ENCODE data around the gene GLB1L2. TPM values are rescaled to one million over a fixed set of nuclear protein-coding genes. Genes with fewer than 3 reads are reported as not detected.
A peak's percentile ranks its signal among the peaks of the same experiment; 100 is the strongest.
"Not testable (repeated sequence)": the region's sequence is repeated elsewhere in the genome, so short reads cannot be mapped to it uniquely, and the experiment has no call there.

GLB1L2 gene
- total and polyA plus RNA-seq, 4 donors: 2.0 to 14.1 (median 11.9) TPM

GRCh38 chr11:134337051-134337450, 5.3 kb downstream of the GLB1L2 start:
- no peak overlapping the region for H3K4me3 ChIP-seq (ENCODE audit: low read depth, low read length)
- H3K9me3 ChIP-seq (ENCODE audit: control insufficient read depth, insufficient read depth, low read length): no peaks in the 10 kb centered on the region
- no peak for DNase-seq (ENCODE audit: low read depth in 4 of 6, low spot score in 6 of 6)
- peaks cover 10% of the 10 kb centered on the region for H3K4me1 ChIP-seq (ENCODE audit: control insufficient read depth, insufficient read depth, low read length)
- H3K27ac ChIP-seq (ENCODE audit: low read depth, low read length): no peak overlapping the region
- 90% methylated on average over 2 of the region's 4 CpGs for WGBS (ENCODE audit: insufficient coverage)
- peaks cover 7% of the 10 kb centered on the region for H3K36me3 ChIP-seq (ENCODE audit: control insufficient read depth, insufficient read depth, low read length)
- no peaks in the 10 kb centered on the region for H3K27me3 ChIP-seq (ENCODE audit: control insufficient read depth, insufficient read depth, low read length)

DNA sequence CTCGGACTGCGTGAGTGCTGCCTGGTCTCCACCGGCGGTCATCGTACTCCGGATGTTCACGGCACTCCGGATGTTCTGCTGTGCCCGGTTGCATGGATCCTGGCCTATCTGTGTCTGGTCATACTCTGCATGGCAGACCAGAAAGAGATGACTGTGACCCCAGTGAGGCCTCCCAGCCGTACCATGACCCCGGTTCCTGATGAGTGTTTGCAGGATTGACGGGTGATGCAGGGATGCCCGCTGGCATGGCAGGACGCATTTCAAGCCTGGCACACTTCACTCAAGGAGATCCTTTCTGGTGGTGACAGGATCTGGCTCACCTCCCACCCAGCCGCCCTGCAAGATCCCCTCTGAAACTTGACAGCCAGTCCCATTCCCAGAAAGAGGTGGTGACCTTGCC, 6.3 kb downstream of the GLB1L2 start:
- no peak overlapping the region for H3K4me3 ChIP-seq (ENCODE audit: low read depth, low read length)
- 95% methylated on average over 13 of the region's 15 CpGs for WGBS (ENCODE audit: insufficient coverage)
- H3K36me3 ChIP-seq (ENCODE audit: control insufficient read depth, insufficient read depth, low read length): peaks cover 9% of the 10 kb centered on the region
- no peaks in the 10 kb centered on the region for H3K27me3 ChIP-seq (ENCODE audit: control insufficient read depth, insufficient read depth, low read length)
- H3K27ac ChIP-seq (ENCODE audit: low read depth, low read length): no peak overlapping the region
- H3K9me3 ChIP-seq (ENCODE audit: control insufficient read depth, insufficient read depth, low read length): no peaks in the 10 kb centered on the region
- no peak for DNase-seq (ENCODE audit: low read depth in 4 of 6, low spot score in 6 of 6)
- peaks cover 4% of the 10 kb centered on the region for H3K4me1 ChIP-seq (ENCODE audit: control insufficient read depth, insufficient read depth, low read length)

DNA sequence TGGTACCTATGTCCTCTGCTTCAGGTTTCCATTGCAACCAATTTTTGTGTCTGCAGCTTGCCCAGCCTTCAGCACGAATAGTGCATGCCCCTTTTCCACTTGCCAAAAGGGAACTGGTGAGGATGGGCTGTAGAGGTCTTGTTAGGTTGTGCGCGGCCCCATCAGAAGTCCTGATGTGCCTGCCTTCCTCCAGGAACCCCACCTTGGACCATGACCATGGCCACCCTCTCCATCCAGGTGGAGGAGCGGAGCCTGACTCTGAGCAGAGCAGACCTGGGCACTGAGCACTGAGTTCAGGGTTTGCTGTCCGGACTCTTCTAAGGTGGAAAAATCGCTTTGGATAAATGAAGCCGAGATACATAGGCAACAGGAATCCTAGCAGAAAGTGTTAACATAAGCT, 6.9 kb downstream of the GLB1L2 start:
- H3K9me3 ChIP-seq (ENCODE audit: control insufficient read depth, insufficient read depth, low read length): no peaks in the 10 kb centered on the region
- H3K36me3 ChIP-seq (ENCODE audit: control insufficient read depth, insufficient read depth, low read length): peaks cover 9% of the 10 kb centered on the region
- 93% methylated on average over 6 of the region's 7 CpGs for WGBS (ENCODE audit: insufficient coverage)
- H3K27me3 ChIP-seq (ENCODE audit: control insufficient read depth, insufficient read depth, low read length): no peaks in the 10 kb centered on the region
- H3K4me1 ChIP-seq (ENCODE audit: control insufficient read depth, insufficient read depth, low read length): peaks cover 4% of the 10 kb centered on the region
- no peak for DNase-seq (ENCODE audit: low read depth in 4 of 6, low spot score in 6 of 6)
- H3K4me3 ChIP-seq (ENCODE audit: low read depth, low read length): no peak overlapping the region
- H3K27ac ChIP-seq (ENCODE audit: low read depth, low read length): no peak overlapping the region

- WGBS (ENCODE audit: insufficient coverage): 82% methylated on average over 2 of the region's 4 CpGs
- H3K4me3 ChIP-seq (ENCODE audit: low read depth, low read length): no peak overlapping the region
- H3K36me3 ChIP-seq (ENCODE audit: control insufficient read depth, insufficient read depth, low read length): peaks cover 9% of the 10 kb centered on the region
- no peak for DNase-seq (ENCODE audit: low read depth in 4 of 6, low spot score in 6 of 6)
- no peaks in the 10 kb centered on the region for H3K9me3 ChIP-seq (ENCODE audit: control insufficient read depth, insufficient read depth, low read length)
- peaks cover 4% of the 10 kb centered on the region for H3K4me1 ChIP-seq (ENCODE audit: control insufficient read depth, insufficient read depth, low read length)
- no peaks in the 10 kb centered on the region for H3K27me3 ChIP-seq (ENCODE audit: control insufficient read depth, insufficient read depth, low read length)
- no peak overlapping the region for H3K27ac ChIP-seq (ENCODE audit: low read depth, low read length)
Measured at GRCh38 chr11:134339756-134340155, 8.0 kb downstream of the GLB1L2 start.

GRCh38 chr11:134340354-134340964, 8.7 kb downstream of the GLB1L2 start:
- peak in 1 of 6 donors; percentile 28 for DNase-seq (ENCODE audit: low read depth in 4 of 6, low spot score in 6 of 6)
- Histone ChIP-seq H3K4me3 (ENCODE audit: low read depth, low read length) (no peak overlapping the region), H3K27me3 (ENCODE audit: control insufficient read depth, insufficient read depth, low read length) (no peaks in the 10 kb centered on the region), H3K9me3 (ENCODE audit: control insufficient read depth, insufficient read depth, low read length) (no peaks in the 10 kb centered on the region), H3K4me1 (ENCODE audit: control insufficient read depth, insufficient read depth, low read length) (peaks cover 4% of the 10 kb centered on the region), H3K36me3 (ENCODE audit: control insufficient read depth, insufficient read depth, low read length) (peaks cover 9% of the 10 kb centered on the region), H3K27ac (ENCODE audit: low read depth, low read length) (no peak overlapping the region)
- WGBS (ENCODE audit: insufficient coverage): 95% methylated on average over 8 of the region's 11 CpGs

DNA sequence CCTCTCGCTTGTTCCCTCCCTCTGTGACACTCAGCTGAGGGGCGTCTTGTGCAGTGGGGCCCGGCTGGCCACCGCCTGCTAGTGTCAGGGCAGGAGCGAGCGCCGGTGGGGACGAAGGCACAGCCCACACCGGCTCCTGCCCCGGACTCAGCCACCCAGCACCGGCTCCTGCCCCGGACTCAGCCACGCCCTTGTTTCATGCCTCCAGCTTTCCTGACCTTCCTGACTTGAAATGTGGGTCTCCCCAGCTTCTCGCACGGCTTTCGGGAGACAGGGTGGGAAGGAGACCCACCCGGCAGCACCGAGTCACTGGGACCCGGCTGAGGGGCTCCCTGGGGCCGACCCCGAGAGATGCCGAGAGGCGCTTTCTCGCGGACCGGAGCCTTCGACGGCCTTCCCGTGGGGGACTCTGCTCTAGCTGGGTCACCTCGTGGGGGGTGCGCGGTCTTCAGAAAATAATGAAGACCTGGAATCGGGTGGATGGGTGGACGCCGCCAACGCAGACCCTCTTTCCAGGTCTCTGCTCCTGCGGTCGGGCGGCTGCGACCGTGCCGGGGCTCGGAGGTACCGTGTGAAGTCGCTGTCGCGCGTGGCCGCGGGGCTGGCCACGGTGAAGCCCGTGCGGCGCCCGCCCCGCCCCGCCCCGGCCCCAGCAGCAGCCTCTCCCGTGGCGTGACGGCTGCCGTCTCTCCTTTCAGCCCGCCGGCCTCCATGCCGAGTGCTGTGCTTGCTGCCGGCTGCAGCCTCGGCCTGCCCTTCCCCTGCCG, 10.2 kb downstream of the GLB1L2 start:
- Histone ChIP-seq H3K4me3 (ENCODE audit: low read depth, low read length) (no peak overlapping the region), H3K36me3 (ENCODE audit: control insufficient read depth, insufficient read depth, low read length) (peaks cover 12% of the 10 kb centered on the region), H3K27ac (ENCODE audit: low read depth, low read length) (no peak overlapping the region), H3K9me3 (ENCODE audit: control insufficient read depth, insufficient read depth, low read length) (no peaks in the 10 kb centered on the region), H3K27me3 (ENCODE audit: control insufficient read depth, insufficient read depth, low read length) (no peaks in the 10 kb centered on the region), H3K4me1 (ENCODE audit: control insufficient read depth, insufficient read depth, low read length) (peaks cover 4% of the 10 kb centered on the region)
- 87% methylated on average over 64 of the region's 68 CpGs for WGBS (ENCODE audit: insufficient coverage)
- DNase-seq (ENCODE audit: low read depth in 4 of 6, low spot score in 6 of 6): no peak

GRCh38 chr11:134342572-134343340, 11.0 kb downstream of the GLB1L2 start:
- no peak overlapping the region for H3K27ac ChIP-seq (ENCODE audit: low read depth, low read length)
- H3K9me3 ChIP-seq (ENCODE audit: control insufficient read depth, insufficient read depth, low read length): no peaks in the 10 kb centered on the region
- peaks cover 12% of the 10 kb centered on the region for H3K36me3 ChIP-seq (ENCODE audit: control insufficient read depth, insufficient read depth, low read length)
- H3K4me3 ChIP-seq (ENCODE audit: low read depth, low read length): no peak overlapping the region
- peaks cover 4% of the 10 kb centered on the region for H3K4me1 ChIP-seq (ENCODE audit: control insufficient read depth, insufficient read depth, low read length)
- no peak for DNase-seq (ENCODE audit: low read depth in 4 of 6, low spot score in 6 of 6)
- 90% methylated on average over 23 of the region's 30 CpGs for WGBS (ENCODE audit: insufficient coverage)
- no peaks in the 10 kb centered on the region for H3K27me3 ChIP-seq (ENCODE audit: control insufficient read depth, insufficient read depth, low read length)

- H3K9me3 ChIP-seq (ENCODE audit: control insufficient read depth, insufficient read depth, low read length): no peaks in the 10 kb centered on the region
- no peak for DNase-seq (ENCODE audit: low read depth in 4 of 6, low spot score in 6 of 6)
- H3K4me1 ChIP-seq (ENCODE audit: control insufficient read depth, insufficient read depth, low read length): peaks cover 4% of the 10 kb centered on the region
- H3K27me3 ChIP-seq (ENCODE audit: control insufficient read depth, insufficient read depth, low read length): no peaks in the 10 kb centered on the region
- H3K4me3 ChIP-seq (ENCODE audit: low read depth, low read length): no peak overlapping the region
- no peak overlapping the region for H3K27ac ChIP-seq (ENCODE audit: low read depth, low read length)
- peaks cover 10% of the 10 kb centered on the region for H3K36me3 ChIP-seq (ENCODE audit: control insufficient read depth, insufficient read depth, low read length)
- WGBS (ENCODE audit: insufficient coverage): 88% methylated on average over 14 of the region's 15 CpGs
Measured at GRCh38 chr11:134343646-134344045, 11.9 kb downstream of the GLB1L2 start.

GRCh38 chr11:134344497-134345236, 12.9 kb downstream of the GLB1L2 start:
- not testable (repeated sequence) for DNase-seq (ENCODE audit: low read depth in 4 of 6, low spot score in 6 of 6); H3K36me3 ChIP-seq (ENCODE audit: control insufficient read depth, insufficient read depth, low read length); H3K27me3 ChIP-seq (ENCODE audit: control insufficient read depth, insufficient read depth, low read length); H3K9me3 ChIP-seq (ENCODE audit: control insufficient read depth, insufficient read depth, low read length); H3K4me1 ChIP-seq (ENCODE audit: control insufficient read depth, insufficient read depth, low read length); H3K4me3 ChIP-seq (ENCODE audit: low read depth, low read length); H3K27ac ChIP-seq (ENCODE audit: low read depth, low read length)
- WGBS (ENCODE audit: insufficient coverage): 90% methylated on average over 16 of the region's 28 CpGs
